HG03025 (cell line): ENCODE results near the gene CEP170B.

Source experiments
- ATAC-seq: cut with Tn5 transposase; IDR thresholded peaks from one replicate; pipeline ENCODE4 v1.9.1; 2021; ENCODE audit warnings: mild to moderate bottlenecking, moderate library complexity; ENCODE audit not compliant: unreplicated experiment, low FRiP score

Gene CEP170B

DNA sequence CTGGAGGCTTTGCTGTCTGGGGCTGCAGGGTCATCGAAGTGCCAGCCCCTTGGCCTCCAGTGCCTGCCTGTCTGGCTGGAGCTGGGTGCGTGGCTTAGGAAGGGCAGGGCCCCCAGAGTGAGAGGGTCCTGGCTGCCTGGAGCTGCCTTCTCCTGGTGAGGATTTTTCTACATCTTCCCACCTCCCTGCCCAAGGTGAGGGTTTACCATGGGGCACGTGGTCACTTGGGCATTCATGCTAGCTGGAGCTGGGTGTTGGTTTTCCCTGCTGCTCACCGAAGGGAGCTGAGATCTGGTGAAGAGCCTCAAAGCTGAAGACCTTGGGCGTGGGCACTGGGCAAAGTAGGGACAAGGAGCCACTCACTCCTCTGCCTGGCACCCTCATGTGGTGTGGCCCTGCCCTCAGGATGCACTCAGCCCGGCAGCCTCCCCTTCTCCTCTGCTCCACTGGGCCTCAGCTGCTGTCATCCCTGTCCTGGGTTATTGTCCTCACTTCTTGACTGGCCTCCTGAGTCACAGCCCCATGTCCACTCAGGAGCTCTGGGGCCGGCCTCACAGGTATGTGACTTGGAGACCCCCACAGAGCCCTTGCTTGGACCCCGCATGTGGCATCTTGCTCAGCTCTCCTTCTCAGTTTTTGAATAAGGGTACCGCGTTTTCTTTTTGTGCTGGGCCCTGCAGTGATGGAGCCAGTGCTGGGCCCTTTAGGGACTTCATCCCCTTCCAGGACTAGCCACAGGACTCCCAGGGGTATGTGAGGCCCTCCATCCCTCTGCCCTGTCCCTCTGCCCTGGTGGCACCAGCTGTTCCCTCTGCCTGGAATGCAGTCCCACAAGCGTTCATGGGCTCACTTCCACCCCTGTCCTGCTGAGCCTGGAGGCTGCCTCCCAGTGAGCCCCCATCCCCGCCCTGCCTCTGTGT, 1.6 kb downstream of the CEP170B start:
- no peak for ATAC-seq

GRCh38 chr14:104867371-104868059, 2.4 kb downstream of the CEP170B start:
- ATAC-seq: no peak

DNA sequence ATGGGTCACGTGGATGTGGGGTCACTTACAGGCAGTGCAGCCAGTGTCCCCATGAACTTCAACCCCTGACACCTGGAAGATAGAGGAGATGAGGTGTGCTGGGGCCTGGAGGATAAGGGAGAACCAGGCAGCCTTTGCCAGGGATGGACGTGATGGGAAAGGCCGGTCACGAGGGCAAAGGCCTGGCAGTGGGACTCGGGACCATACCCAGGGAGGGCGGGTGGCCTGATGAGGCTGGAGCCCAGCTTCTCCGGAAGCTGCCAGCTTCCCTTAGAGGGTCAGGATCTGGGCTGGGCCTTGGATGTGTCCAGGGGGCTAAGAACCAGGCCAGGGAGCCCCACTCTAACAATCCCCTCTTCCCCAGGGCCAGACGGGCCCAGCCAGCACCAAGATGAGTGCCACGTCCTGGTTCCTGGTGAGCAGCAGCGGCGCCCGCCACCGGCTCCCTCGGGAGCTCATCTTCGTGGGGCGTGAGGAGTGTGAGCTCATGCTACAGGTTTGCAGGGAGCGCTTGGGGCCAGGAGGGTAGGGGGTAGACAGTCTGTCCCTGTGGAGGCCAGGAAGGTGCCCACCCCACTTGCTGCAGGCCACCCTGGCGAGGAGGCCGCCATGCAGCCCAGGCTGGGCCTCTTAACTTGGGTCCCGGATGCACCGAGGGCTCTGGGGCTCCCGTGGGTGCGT, 3.1 kb downstream of the CEP170B start:
- ATAC-seq: no peak

DNA sequence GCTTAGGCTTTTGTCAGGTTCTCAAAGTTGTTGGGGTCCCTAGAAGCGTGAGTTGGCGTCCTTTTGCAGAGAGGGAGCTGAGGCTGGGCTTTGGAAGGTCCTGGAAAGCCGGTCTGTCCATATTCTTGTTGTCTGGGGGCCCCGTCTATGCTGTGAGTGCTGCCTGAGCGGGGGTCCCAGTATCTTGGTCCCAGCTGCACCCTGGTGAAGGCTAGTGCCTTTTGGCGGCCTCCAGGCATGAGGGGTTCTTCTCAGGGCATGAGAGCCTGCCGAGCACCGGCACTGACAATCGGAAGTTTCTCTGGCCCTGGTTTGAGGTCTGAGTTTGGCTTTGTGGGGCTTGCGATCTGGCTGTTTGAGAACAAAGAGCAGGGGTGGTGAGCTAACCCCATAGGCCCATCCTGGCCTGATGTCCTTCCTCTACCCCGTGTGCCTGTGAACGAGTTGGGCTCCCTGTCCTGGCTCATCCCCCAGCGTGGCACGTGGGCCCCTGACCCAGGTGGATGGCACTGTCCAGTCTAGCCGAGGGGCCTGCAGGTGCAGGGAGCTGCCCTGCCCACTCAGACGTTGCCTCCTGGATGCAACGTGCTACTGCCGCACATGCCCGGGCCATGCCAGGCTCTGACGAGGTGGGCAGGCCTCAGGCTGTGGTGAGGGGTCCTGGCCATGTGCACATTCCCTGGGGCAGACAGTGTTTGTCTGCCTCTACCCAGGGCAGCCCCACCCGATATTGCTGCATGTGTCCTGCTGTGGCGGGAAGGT, 3.9 kb downstream of the CEP170B start:
- no peak for ATAC-seq

DNA sequence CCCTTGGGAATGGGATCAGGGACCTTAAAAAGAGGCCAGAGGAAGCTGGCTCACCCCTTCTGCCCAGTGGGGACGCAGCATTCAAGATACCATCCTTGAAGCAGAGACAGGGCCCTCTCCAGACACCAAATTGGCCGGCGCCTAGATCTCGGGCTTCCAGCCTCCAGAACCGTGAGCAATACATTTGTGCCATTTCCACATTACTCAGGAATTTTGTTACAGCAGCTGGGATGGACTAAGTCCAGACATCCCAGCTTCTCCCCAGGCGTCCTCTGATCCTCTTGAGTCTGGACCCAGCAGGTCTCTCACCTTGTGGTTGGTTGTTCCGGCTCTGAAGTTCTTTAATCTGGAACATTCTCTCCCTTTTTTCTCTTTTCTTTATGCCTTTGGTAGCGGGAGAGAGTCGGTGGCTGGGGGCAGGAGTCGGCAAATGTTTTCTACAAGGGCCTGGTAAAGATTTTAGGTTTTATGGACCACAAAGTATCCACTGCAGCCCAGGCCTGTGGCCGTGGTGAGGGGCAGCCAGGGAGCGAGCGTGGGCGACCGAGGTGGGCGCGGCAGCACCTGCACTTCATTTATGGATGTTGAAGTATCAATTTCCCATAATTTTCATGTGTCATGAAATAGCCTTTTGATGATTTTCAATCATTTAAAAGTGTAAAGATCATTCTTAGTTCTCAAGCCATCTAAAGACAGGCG, 4.8 kb downstream of the CEP170B start:
- ATAC-seq: no peak

DNA sequence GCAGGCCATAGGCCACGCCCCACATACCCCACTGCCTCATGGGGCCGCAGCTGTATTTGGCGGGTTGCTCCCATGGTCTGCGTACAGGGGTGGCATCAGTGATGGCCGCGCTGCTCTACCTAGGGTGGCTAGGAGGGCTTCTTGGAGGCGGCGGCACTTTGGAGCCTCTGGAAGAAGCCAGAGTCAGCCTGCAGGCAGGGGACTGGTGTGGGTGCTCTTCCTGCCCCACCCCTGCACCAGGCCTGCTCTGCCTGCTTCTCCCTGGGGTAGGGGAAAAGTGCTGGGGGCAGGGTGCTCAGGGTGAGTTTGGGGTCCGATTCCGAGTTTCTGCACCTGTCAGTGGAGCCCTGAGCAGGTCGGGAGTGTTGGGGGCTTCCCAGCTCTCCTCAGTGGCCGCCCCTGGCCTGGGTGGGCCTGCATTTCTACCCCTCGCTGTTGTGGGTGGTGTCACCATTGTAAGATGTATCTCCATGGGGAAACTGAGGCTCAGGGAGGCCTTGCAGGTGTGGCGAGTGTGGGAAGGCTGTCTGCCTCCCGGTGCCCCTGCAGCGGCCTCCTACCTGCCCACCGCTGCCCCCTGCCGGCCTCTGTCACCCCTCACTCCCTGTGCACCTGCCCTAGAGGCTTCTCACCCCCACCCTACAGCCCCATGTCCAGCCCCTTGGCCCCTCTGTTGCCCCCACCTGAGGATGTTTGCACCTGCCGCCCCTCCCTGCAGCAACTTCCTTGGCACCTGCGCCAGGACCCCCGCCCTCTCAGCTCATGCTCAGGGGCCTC, 5.5 kb downstream of the CEP170B start:
- ATAC-seq: no peak

- ATAC-seq: no peak
These were observed 6.1 kb downstream of the CEP170B start for GRCh38 chr14:104871145-104871655.

- ATAC-seq: no peak
These were observed 6.8 kb downstream of the CEP170B start for GRCh38 chr14:104871656-104872468.

DNA sequence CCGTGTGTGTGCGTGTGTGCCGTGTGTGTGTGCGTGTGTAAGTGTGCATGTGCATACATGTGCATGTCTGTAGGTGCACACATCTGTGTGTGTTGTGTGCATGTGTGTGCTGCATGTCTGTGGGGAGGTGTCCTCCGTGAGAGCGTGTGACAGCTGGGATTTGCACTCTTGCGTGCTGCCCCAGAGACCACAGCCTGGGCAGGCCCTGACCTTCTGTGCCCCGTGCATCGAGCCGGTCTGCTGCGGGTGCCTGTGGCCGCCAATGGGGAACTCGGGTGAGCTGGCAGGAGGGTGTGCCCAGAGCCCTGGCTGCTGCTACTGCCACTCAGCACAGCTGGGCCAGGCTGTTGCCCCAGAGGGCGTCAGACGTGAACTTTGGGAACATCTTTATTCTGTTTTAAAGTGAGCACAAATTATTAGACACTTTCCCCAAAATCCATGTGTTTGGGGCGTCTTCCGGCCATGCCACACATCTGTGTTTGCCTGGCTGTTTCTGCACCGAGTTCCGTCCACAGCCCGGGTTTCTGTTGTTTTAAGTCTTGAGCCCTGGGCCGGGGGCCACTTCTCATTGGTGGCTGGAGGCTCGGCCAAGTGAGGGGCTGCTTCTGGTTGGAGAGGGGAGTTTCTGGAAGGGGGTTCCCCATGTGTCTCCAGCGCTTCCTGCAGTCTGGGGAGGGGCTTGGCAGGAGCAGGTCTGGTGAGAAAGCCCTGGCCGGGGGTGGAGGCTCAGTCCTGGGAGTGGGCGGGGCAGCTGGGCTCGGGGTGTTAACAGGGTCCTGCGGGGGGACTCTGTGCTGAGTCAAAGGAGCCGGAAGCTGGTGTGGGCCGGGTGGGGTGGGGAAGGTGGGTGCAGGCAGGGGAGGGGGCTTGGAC, 7.6 kb downstream of the CEP170B start:
- ATAC-seq: no peak

- no peak for ATAC-seq
These were observed 8.4 kb downstream of the CEP170B start for GRCh38 chr14:104873380-104874055.

GRCh38 chr14:104874110-104874531, 9.1 kb downstream of the CEP170B start:
- no peak for ATAC-seq

- no peak for ATAC-seq
These were observed 9.7 kb downstream of the CEP170B start for GRCh38 chr14:104874571-104875411.

DNA sequence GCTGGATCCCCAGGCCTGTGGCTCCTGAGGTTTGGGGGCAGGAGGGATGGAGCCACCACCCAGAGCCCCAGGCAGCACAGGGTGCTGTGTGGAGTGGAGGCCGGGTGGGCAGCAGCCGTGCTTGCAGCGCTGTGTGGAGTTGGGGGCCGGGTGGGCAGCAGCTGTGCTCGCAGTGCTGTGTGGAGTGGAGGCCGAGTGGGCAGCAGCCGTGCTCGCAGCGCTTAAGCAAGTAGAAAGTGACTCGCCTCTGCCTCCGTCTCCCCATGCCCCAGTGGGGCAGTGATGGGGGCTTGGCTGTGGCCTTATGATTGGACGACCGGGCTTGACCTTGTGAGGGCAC, 10.3 kb downstream of the CEP170B start:
- ATAC-seq: no peak

DNA sequence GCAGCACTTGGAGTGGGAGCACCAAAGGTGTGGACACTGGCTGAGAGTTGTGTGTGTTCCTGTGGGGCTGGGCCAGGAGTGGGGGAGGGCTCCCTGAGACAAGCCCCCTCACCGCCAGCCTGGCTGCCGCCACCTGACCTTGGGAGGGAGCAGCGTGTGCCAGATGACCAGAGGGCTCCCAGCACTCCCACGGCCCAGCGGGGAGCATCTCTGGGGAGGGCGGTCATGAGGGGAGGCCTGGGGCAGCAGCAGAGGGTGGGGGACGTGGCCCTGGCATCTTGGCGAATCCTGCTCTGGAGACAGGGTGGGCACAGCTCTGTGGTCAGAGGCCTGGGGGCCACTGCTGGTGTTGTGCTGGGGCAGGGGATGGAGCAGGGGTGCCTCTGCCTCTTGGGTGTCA, 10.7 kb downstream of the CEP170B start:
- no peak for ATAC-seq

- ATAC-seq: no peak
These were observed 11.2 kb downstream of the CEP170B start for GRCh38 chr14:104876251-104876699.
